NCI-H1092 (cell line): Measurements from ENCODE around the gene PINK1.
A peak's percentile ranks its signal among the peaks of the same experiment; 100 is the strongest.

Source experiments
- DNase-seq: peaks from one replicate; lab custom pipeline; 2025; lab: John Stamatoyannopoulos, UW

The PINK1 gene

GRCh38 chr1:20682571-20683236, 49.4 kb downstream of the PINK1 start:
- DNase-seq, result peak; percentile 55

GRCh38 chr1:20683614-20684013, 50.4 kb downstream of the PINK1 start:
- no peak for DNase-seq

GRCh38 chr1:20684050-20684620, 50.9 kb downstream of the PINK1 start:
- DNase-seq, result no peak

GRCh38 chr1:20684651-20685050, 51.4 kb downstream of the PINK1 start:
- no peak for DNase-seq

- DNase-seq, result no peak
Measured at GRCh38 chr1:20685099-20685662, 51.9 kb downstream of the PINK1 start.

- no peak for DNase-seq
Measured at GRCh38 chr1:20685741-20686140, 52.5 kb downstream of the PINK1 start.

GRCh38 chr1:20686883-20687725, 53.8 kb downstream of the PINK1 start:
- DNase-seq, result no peak

GRCh38 chr1:20689645-20690056, 56.4 kb downstream of the PINK1 start:
- no peak for DNase-seq

- DNase-seq, result no peak
Measured at GRCh38 chr1:20691872-20692271, 58.6 kb downstream of the PINK1 start.

GRCh38 chr1:20693623-20694022, 60.4 kb downstream of the PINK1 start:
- DNase-seq, result no peak

- no peak for DNase-seq
Measured at GRCh38 chr1:20695515-20695914, 62.3 kb downstream of the PINK1 start.

GRCh38 chr1:20696397-20697333, 63.4 kb downstream of the PINK1 start:
- peak; percentile 91 for DNase-seq

GRCh38 chr1:20697563-20697962, 64.3 kb downstream of the PINK1 start:
- DNase-seq, result no peak

- no peak for DNase-seq
Measured at GRCh38 chr1:20698195-20698910, 65.1 kb downstream of the PINK1 start.

- DNase-seq, result no peak
Measured at GRCh38 chr1:20699558-20699957, 66.3 kb downstream of the PINK1 start.

GRCh38 chr1:20700636-20701215, 67.5 kb downstream of the PINK1 start:
- no peak for DNase-seq
